GM12878 (cell line): Measurements from ENCODE around the gene CIB2. TPM values are rescaled to one million over a fixed set of nuclear protein-coding genes. Genes with fewer than 3 reads are reported as not detected.

ENCODE experiments used
- BCL11A ChIP-seq: IDR thresholded peaks from 2 replicates; pipeline ENCODE4 v1.6.1; 2011; ENCODE audit warnings: low read depth, low read length
- BHLHE40 ChIP-seq, 2 experiments: fragments of 450-650 bp in 1 of 2; IDR thresholded peaks; 2 replicates each; pipeline ENCODE4 v1.6.1; 2011 to 2017; ENCODE audit warnings: low read depth in 2 of 2, borderline replicate concordance in 1 of 2, improper control_type of control experiment in 1 of 2, low read length in 1 of 2, mild to moderate bottlenecking in 1 of 2
- HCFC1 ChIP-seq: fragments of 150-350 bp; IDR thresholded peaks from 2 replicates; pipeline ENCODE4 v1.6.1; 2014; ENCODE audit warnings: low read length
- IRF4 ChIP-seq: IDR thresholded peaks from 2 replicates; pipeline ENCODE4 v1.6.1; 2011; ENCODE audit warnings: low read depth, low read length
- JUNB ChIP-seq: IDR thresholded peaks from 2 replicates; pipeline ENCODE4 v1.6.1; 2016; ENCODE audit warnings: antibody characterized with exemption, mild to moderate bottlenecking
- KLF5 ChIP-seq: fragments of 450-650 bp; IDR thresholded peaks from 2 replicates; pipeline ENCODE4 v1.6.1; 2014; ENCODE audit warnings: mild to moderate bottlenecking; ENCODE audit not compliant: partially characterized antibody
- MTA3 ChIP-seq: IDR thresholded peaks from 2 replicates; pipeline ENCODE4 v1.6.1; 2012; ENCODE audit warnings: low read length, inconsistent platforms, borderline replicate concordance
- MXI1 ChIP-seq: fragments of 150-350 bp; IDR thresholded peaks from 2 replicates; pipeline ENCODE4 v1.6.1; 2011; ENCODE audit warnings: low read depth, mild to moderate bottlenecking, inconsistent platforms, low read length, improper control_type of control experiment
- NBN ChIP-seq: fragments of 450-650 bp; IDR thresholded peaks from 2 replicates; pipeline ENCODE4 v1.6.1; 2016
- POLR2AphosphoS5 ChIP-seq: IDR thresholded peaks from 2 replicates; pipeline ENCODE4 v1.6.1; 2011; ENCODE audit warnings: mild to moderate bottlenecking, low read length, inconsistent platforms
- RCOR1 ChIP-seq: conservative IDR thresholded peaks from 2 replicates; pipeline ENCODE4 v1.6.1; 2012; ENCODE audit warnings: low read depth, low read length, improper control_type of control experiment
- SMC3 ChIP-seq: IDR thresholded peaks from 2 replicates; pipeline ENCODE4 v1.6.1; 2011; ENCODE audit warnings: low read length, improper control_type of control experiment, borderline replicate concordance
- SP1 ChIP-seq: IDR thresholded peaks from one replicate; pipeline ENCODE4 v1.6.1; 2011; ENCODE audit warnings: low read depth, low read length
- polyA plus RNA-seq, 11 experiments: library from polyadenylated mRNA; depleted of rRNA in 4 of 11; unstranded in 6 of 11; stranded (reverse) in 5 of 11; fragments of >200 nt; fragmentation: Nextera tagmentation in 4 of 11; fragmentation: Illumina TruSeq in 1 of 11; extraction: Ambion mirVana in 4 of 11; extraction: Trizol in 1 of 11; gene quantifications; 1 replicate in 1 of 11; 2 replicates in 10 of 11; pipeline versions ENCODE4 v1.2.1 to v1.2.3, GENCODE V29; 2011 to 2016; ENCODE audit warnings: inconsistent platforms in 2 of 11, missing spikeins in 2 of 11, low read depth in 1 of 11
- total RNA-seq, 4 experiments: library from RNA; depleted of rRNA in 3 of 4; stranded (reverse); fragments of >200 nt in 3 of 4; fragmentation: Illumina TruSeq in 1 of 4; extraction: Trizol in 1 of 4; gene quantifications; 2 replicates each; pipeline versions ENCODE4 v1.2.1 to v1.2.3, GENCODE V29; 2013 to 2021
- TF ChIP-seq, protein P1 (sequence below): fragments of 450-650 bp; IDR thresholded peaks from 2 replicates; pipeline ENCODE4 v1.6.1; 2017; ENCODE audit warnings: mild to moderate bottlenecking, moderate library complexity
- TF ChIP-seq, protein P2 (sequence below): fragments of 450-650 bp; IDR thresholded peaks from 2 replicates; pipeline ENCODE4 v1.6.1; 2018; ENCODE audit warnings: mild to moderate bottlenecking, low read depth, moderate library complexity; ENCODE audit not compliant: partially characterized antibody
- TF ChIP-seq, protein P3 (sequence below): IDR thresholded peaks from 2 replicates; pipeline ENCODE4 v1.6.1; 2012; ENCODE audit warnings: low read depth, low read length, improper control_type of control experiment
- TF ChIP-seq, protein P4 (sequence below): fragments of 450-650 bp; IDR thresholded peaks from 2 replicates; pipeline ENCODE4 v1.6.1; 2014; ENCODE audit warnings: mild to moderate bottlenecking

The CIB2 gene
- total and polyA plus RNA-seq, 10 of the 15 experiments (the other 5 are each of a cell fraction or from before 2014, with no cell fraction given): 0.56 to 12.1 (median 7.1) TPM

DNA sequence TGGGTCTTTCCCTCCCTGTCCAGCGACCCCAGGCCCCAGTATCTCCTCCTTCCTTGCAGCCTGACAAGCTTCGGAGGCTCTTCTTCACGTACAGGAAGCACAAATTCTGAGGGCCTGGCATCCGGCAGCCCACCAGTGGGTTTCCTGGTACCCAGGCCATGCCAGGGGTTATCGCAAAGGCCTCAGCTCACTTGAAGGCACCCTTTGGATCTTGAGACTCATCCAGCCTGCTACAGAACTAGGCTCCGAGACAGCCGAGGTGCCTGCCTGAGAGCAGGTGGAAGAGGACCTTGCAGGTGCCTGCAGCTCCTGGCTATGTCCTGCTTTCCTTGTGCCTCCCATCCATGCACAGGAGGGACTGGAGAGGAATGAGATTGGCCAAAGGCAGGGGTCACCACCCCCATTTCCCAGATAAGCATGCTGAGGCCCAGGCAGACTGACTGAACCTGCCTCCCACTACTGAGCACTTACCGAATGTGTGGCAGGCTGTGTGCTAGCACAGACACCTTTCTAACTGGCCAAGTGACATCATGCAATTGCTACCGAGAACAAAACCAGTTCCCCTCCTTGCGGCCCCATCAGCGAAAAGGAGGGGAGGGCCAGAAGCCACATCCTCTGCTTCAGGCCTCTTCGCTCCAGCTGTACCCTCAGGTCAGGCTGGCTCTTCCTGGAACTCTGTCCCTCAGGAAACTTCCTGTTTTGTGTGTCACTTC, 27.7 kb downstream of the CIB2 start (continued):
- TF ChIP-seq HCFC1 (no peak), RCOR1 (0 out of 2 replicates have a peak, but pooled peaks have one; percentile 65), KLF5 (no peak), BHLHE40 (IDR thresholded peaks at IDR 0.05; ENCODE audit: borderline replicate concordance in 1 of 2, low read depth in 2 of 2, low read length in 1 of 2) (peak in 1 of 2 experiments; percentile 45; a peak in 1 of 4 replicates), POLR2AphosphoS5 (no peak), BCL11A (peak; percentile 49; the same call in 1 of the 2 replicates), NBN (peak; percentile 89; the same call in 1 of the 2 replicates), JUNB (peak; percentile 26; the same call in 1 of the 2 replicates), MTA3 (no peak; the same call in 1 of the 2 replicates), SMC3 (peak; percentile 22; the same call in 1 of the 2 replicates), SP1 (peak; percentile 38), IRF4 (peak; percentile 65; the same call in 1 of the 2 replicates), MXI1 (peak; percentile 55; the same call in 1 of the 2 replicates)
- TF ChIP-seq, protein P1, sequence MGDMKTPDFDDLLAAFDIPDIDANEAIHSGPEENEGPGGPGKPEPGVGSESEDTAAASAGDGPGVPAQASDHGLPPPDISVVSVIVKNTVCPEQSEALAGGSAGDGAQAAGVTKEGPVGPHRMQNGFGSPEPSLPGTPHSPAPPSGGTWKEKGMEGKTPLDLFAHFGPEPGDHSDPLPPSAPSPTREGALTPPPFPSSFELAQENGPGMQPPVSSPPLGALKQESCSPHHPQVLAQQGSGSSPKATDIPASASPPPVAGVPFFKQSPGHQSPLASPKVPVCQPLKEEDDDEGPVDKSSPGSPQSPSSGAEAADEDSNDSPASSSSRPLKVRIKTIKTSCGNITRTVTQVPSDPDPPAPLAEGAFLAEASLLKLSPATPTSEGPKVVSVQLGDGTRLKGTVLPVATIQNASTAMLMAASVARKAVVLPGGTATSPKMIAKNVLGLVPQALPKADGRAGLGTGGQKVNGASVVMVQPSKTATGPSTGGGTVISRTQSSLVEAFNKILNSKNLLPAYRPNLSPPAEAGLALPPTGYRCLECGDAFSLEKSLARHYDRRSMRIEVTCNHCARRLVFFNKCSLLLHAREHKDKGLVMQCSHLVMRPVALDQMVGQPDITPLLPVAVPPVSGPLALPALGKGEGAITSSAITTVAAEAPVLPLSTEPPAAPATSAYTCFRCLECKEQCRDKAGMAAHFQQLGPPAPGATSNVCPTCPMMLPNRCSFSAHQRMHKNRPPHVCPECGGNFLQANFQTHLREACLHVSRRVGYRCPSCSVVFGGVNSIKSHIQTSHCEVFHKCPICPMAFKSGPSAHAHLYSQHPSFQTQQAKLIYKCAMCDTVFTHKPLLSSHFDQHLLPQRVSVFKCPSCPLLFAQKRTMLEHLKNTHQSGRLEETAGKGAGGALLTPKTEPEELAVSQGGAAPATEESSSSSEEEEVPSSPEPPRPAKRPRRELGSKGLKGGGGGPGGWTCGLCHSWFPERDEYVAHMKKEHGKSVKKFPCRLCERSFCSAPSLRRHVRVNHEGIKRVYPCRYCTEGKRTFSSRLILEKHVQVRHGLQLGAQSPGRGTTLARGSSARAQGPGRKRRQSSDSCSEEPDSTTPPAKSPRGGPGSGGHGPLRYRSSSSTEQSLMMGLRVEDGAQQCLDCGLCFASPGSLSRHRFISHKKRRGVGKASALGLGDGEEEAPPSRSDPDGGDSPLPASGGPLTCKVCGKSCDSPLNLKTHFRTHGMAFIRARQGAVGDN: peak; percentile 91
- TF ChIP-seq, protein P2, sequence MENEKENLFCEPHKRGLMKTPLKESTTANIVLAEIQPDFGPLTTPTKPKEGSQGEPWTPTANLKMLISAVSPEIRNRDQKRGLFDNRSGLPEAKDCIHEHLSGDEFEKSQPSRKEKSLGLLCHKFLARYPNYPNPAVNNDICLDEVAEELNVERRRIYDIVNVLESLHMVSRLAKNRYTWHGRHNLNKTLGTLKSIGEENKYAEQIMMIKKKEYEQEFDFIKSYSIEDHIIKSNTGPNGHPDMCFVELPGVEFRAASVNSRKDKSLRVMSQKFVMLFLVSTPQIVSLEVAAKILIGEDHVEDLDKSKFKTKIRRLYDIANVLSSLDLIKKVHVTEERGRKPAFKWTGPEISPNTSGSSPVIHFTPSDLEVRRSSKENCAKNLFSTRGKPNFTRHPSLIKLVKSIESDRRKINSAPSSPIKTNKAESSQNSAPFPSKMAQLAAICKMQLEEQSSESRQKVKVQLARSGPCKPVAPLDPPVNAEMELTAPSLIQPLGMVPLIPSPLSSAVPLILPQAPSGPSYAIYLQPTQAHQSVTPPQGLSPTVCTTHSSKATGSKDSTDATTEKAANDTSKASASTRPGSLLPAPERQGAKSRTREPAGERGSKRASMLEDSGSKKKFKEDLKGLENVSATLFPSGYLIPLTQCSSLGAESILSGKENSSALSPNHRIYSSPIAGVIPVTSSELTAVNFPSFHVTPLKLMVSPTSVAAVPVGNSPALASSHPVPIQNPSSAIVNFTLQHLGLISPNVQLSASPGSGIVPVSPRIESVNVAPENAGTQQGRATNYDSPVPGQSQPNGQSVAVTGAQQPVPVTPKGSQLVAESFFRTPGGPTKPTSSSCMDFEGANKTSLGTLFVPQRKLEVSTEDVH: no peak
- TF ChIP-seq, protein P3, sequence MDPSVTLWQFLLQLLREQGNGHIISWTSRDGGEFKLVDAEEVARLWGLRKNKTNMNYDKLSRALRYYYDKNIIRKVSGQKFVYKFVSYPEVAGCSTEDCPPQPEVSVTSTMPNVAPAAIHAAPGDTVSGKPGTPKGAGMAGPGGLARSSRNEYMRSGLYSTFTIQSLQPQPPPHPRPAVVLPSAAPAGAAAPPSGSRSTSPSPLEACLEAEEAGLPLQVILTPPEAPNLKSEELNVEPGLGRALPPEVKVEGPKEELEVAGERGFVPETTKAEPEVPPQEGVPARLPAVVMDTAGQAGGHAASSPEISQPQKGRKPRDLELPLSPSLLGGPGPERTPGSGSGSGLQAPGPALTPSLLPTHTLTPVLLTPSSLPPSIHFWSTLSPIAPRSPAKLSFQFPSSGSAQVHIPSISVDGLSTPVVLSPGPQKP: no peak
- TF ChIP-seq, protein P4, sequence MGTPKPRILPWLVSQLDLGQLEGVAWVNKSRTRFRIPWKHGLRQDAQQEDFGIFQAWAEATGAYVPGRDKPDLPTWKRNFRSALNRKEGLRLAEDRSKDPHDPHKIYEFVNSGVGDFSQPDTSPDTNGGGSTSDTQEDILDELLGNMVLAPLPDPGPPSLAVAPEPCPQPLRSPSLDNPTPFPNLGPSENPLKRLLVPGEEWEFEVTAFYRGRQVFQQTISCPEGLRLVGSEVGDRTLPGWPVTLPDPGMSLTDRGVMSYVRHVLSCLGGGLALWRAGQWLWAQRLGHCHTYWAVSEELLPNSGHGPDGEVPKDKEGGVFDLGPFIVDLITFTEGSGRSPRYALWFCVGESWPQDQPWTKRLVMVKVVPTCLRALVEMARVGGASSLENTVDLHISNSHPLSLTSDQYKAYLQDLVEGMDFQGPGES: no peak
